GM12872 (cell line): ENCODE measurements around the gene SIX4.

Experiments
- CTCF ChIP-seq: IDR thresholded peaks from 3 replicates; pipeline ENCODE4 v1.5.1; 2011; ENCODE audit warnings: low read depth, mild to moderate bottlenecking, low read length, moderate library complexity; ENCODE audit not compliant: insufficient read depth

The SIX4 gene

DNA sequence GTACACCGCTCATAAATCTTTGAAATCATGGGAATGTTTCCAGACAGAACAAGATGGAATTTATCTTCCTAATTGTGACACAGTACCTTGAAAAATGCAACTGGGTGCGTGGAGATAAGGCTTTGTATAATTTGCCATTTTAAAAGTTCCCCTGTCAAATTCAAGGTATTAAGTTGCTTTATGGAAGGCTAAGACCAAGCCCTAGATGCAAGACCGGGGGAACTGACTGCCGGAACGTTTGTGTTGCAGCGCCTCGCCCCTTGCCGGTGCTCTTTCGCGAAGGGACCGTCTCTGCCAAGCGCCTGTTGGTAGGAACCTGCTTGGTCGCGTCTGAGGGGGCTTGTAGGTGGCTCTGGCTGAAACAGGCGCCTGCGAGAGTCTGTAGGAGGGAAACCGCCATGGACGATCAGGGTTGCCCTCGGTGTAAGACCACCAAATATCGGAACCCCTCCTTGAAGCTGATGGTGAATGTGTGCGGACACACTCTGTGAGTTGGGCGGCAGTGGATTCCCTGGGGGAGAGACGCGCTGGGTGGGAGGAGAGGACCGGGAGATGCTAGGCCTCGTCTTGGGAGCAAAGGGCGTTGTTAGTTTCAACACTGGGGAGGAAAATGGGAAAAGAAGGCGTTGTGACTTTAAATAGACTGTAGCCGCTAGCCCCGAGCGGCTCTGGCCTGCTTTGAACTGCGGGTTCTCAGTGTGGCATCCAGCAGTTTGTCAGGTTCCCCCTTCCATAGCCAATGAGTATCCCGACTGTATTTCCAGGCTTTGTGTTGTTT is 10.5 kb upstream of the SIX4 start, which contains the start of gene MNAT1:
MNAT1 (plus strand) TSS at position 297 of the 778 bp plus-strand sequence; CDS start at position 399, 102 bp downstream.
- TF ChIP-seq CTCF, result no peak

GRCh38 chr14:60732840-60733483 is 8.8 kb upstream of the SIX4 start:
- no peak for TF ChIP-seq CTCF

- no peak for TF ChIP-seq CTCF
Measured at GRCh38 chr14:60723116-60723906, 840 bp downstream of the SIX4 start.

- TF ChIP-seq CTCF, result no peak
Measured at GRCh38 chr14:60722357-60723115, 1.6 kb downstream of the SIX4 start.

DNA sequence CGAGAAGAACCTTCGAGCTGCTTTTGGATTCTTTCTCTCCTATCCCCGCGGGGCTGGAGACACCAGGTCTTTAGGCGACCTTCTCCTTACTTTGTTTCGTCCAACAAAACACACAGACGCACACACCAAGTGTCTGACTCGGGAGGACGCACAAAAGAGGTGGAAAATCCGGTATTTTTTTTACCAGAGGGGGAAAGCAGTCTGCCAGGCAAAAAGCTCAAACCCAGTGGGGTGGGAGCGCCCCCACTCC is 2.1 kb downstream of the SIX4 start:
- TF ChIP-seq CTCF, result no peak

DNA sequence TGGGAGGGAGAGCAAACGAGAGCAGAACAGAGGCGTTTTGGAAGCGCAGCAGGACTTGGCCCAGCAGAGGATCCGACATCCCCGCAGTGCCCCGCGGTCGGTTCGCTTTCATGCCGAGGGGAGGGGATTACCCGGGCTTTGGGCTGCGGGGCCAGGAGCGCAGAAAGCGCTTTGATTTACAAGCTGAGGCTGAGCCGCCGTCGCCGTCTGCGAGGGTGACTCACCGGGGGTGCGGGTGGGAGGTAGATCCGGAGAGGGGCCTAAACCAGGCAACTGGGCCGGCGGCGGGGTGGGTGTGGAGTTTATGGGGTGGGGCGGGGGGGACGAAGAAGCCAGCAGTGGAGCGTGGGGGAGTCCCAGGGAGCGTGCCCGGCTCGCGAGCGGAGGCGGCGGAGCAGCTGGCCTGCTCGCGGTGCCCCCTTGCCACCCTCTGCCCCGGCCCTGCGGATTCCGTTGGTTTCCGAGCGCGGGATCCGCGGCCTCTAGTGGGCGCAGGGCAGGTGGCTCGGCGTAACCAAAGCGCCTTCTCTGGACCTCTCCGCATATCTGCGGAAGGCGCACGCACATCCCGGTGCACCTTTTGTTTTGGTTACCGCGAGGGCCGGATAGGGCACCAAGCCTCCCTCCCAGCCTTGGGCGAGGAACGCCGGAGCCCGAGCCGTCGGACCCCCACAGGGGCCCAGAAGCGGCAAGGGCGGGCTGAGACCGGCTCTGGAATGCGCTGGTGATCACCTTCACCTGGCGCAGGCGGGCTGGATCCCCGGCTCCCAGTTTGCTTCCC is 2.6 kb downstream of the SIX4 start:
- TF ChIP-seq CTCF, result peak; percentile 46

GRCh38 chr14:60720962-60721325 is 3.2 kb downstream of the SIX4 start:
- no peak for TF ChIP-seq CTCF
